Omental fat pad (tissue), 4 donors: ENCODE measurements around the gene SCFD2. TPM values are rescaled to one million over a fixed set of nuclear protein-coding genes. Genes with fewer than 3 reads are reported as not detected.

Experiments
- ATAC-seq: fragments of 150-250 bp; one replicate; pipeline ENCODE4 v1.9.1; 2016; ENCODE audit warnings: mild to moderate bottlenecking, moderate library complexity; ENCODE audit not compliant: low FRiP score
- DNase-seq: peaks from one replicate; pipeline ENCODE4 v3.0.0-alpha.2; 2019; ENCODE audit warnings: low spot score
- CTCF ChIP-seq, 3 donors: fragments of 450-650 bp; IDR thresholded peaks; one replicate each; pipeline ENCODE4 v1.5.1; 2016 to 2017; ENCODE audit warnings: antibody characterized with exemption in 3 of 3, mild to moderate bottlenecking in 3 of 3, moderate library complexity in 2 of 3
- total RNA-seq, 4 donors: library from RNA; depleted of rRNA; stranded (reverse); fragments of >200 nt; gene quantifications; one replicate each; pipeline ENCODE4 v1.1.0, GENCODE V29; 2016

The SCFD2 gene
- total RNA-seq, 4 donors from 2014 or later, result 26.4 to 65.6 (median 28.4) TPM

- DNase-seq (no peak), ATAC-seq (no peak)
- TF ChIP-seq CTCF (IDR thresholded peaks at IDR 0.05), result no peak
Measured at GRCh38 chr4:52957220-52957686, 408.6 kb downstream of the SCFD2 start.

GRCh38 chr4:52956691-52957090 is 409.2 kb downstream of the SCFD2 start:
- no peak for DNase-seq
- TF ChIP-seq CTCF (IDR thresholded peaks at IDR 0.05), result no peak
- no peak for ATAC-seq

GRCh38 chr4:52954560-52955170 is 411.2 kb downstream of the SCFD2 start:
- DNase-seq, result no peak
- no peak for TF ChIP-seq CTCF (IDR thresholded peaks at IDR 0.05)
- ATAC-seq, result no peak

- DNase-seq (no peak), ATAC-seq (no peak)
- no peak for TF ChIP-seq CTCF (IDR thresholded peaks at IDR 0.05)
Measured at GRCh38 chr4:52952540-52952939, 413.3 kb downstream of the SCFD2 start.

GRCh38 chr4:52951016-52951415 is 414.8 kb downstream of the SCFD2 start:
- ATAC-seq (no peak), DNase-seq (no peak)
- no peak for TF ChIP-seq CTCF (IDR thresholded peaks at IDR 0.05)

- DNase-seq, result no peak
- no peak for ATAC-seq
- no peak for TF ChIP-seq CTCF (IDR thresholded peaks at IDR 0.05)
Measured at GRCh38 chr4:52950226-52950625, 415.6 kb downstream of the SCFD2 start.

- ATAC-seq, result no peak
- no peak for TF ChIP-seq CTCF (IDR thresholded peaks at IDR 0.05)
- no peak for DNase-seq
Measured at GRCh38 chr4:52949336-52949735, 416.5 kb downstream of the SCFD2 start.
